ENCODE data around the gene EPS15.
A peak's percentile ranks its signal among the peaks of the same experiment; 100 is the strongest.
"Not testable (repeated sequence)": the region's sequence is repeated elsewhere in the genome, so short reads cannot be mapped to it uniquely, and the experiment has no call there.

EPS15 gene

GRCh38 chr1:51564124-51564523, 45.1 kb upstream of the EPS15 start:
- TF ChIP-seq CTCF (IDR thresholded peaks at IDR 0.05; ENCODE audit: low read depth, low read length, missing control alignments), result no peak
- Histone ChIP-seq H3K27me3 (replicated peaks) (no peaks in the 10 kb centered on the region), H3K27ac (peak overlapping the region; percentile 29), H3K4me3 (ENCODE audit: low read depth, low read length) (no peak overlapping the region), H3K36me3 (replicated peaks) (no peaks in the 10 kb centered on the region)
- DNase-seq, result peak; percentile 51
- in situ Hi-C loops (cut with HindIII; ENCODE audit: low pct_ligation_motif_present, low sequenced_read_pairs), result no loop called here

- TF ChIP-seq CTCF (IDR thresholded peaks at IDR 0.05; ENCODE audit: low read depth, low read length, missing control alignments), result no peak
- no peaks in the 10 kb centered on the region for H3K36me3 ChIP-seq (replicated peaks)
- H3K4me3 ChIP-seq (ENCODE audit: low read depth, low read length), result no peak overlapping the region
- no peaks in the 10 kb centered on the region for H3K27me3 ChIP-seq (replicated peaks)
- H3K27ac ChIP-seq, result no peak overlapping the region
- in situ Hi-C loops (cut with HindIII; ENCODE audit: low pct_ligation_motif_present, low sequenced_read_pairs), result no loop called here
- no peak for DNase-seq
These were observed 42.6 kb upstream of the EPS15 start for GRCh38 chr1:51561702-51562101.

GRCh38 chr1:51560895-51561294, 41.8 kb upstream of the EPS15 start:
- DNase-seq; H3K36me3 ChIP-seq (replicated peaks); H3K4me3 ChIP-seq (ENCODE audit: low read depth, low read length); H3K27me3 ChIP-seq (replicated peaks); H3K27ac ChIP-seq; in situ Hi-C loops (cut with HindIII; ENCODE audit: low pct_ligation_motif_present, low sequenced_read_pairs): not testable (repeated sequence)

GRCh38 chr1:51560034-51560433, 41.0 kb upstream of the EPS15 start:
- H3K27me3 ChIP-seq (replicated peaks), result no peaks in the 10 kb centered on the region
- in situ Hi-C loops (cut with HindIII; ENCODE audit: low pct_ligation_motif_present, low sequenced_read_pairs), result no loop called here
- H3K27ac ChIP-seq, result no peak overlapping the region
- no peak for DNase-seq
- no peak overlapping the region for H3K4me3 ChIP-seq (ENCODE audit: low read depth, low read length)
- TF ChIP-seq CTCF (IDR thresholded peaks at IDR 0.05; ENCODE audit: low read depth, low read length, missing control alignments), result no peak
- H3K36me3 ChIP-seq (replicated peaks), result no peaks in the 10 kb centered on the region

GRCh38 chr1:51559501-51559900, 40.4 kb upstream of the EPS15 start:
- no peaks in the 10 kb centered on the region for H3K27me3 ChIP-seq (replicated peaks)
- DNase-seq, result no peak
- TF ChIP-seq CTCF (IDR thresholded peaks at IDR 0.05; ENCODE audit: low read depth, low read length, missing control alignments), result no peak
- H3K36me3 ChIP-seq (replicated peaks), result no peaks in the 10 kb centered on the region
- no peak overlapping the region for H3K4me3 ChIP-seq (ENCODE audit: low read depth, low read length)
- in situ Hi-C loops (cut with HindIII; ENCODE audit: low pct_ligation_motif_present, low sequenced_read_pairs), result no loop called here
- no peak overlapping the region for H3K27ac ChIP-seq

- Histone ChIP-seq H3K4me3 (ENCODE audit: low read depth, low read length) (no peak overlapping the region), H3K27ac (no peak overlapping the region), H3K36me3 (replicated peaks) (no peaks in the 10 kb centered on the region), H3K27me3 (replicated peaks) (no peaks in the 10 kb centered on the region)
- in situ Hi-C loops (cut with HindIII; ENCODE audit: low pct_ligation_motif_present, low sequenced_read_pairs), result no loop called here
- DNase-seq, result no peak
- TF ChIP-seq CTCF (IDR thresholded peaks at IDR 0.05; ENCODE audit: low read depth, low read length, missing control alignments), result no peak
These were observed 40.0 kb upstream of the EPS15 start for GRCh38 chr1:51559064-51559500.

Data from brain microvascular endothelial cell (primary cell).